ENCODE results near the gene CFAP298.
"Not testable (repeated sequence)": the region's sequence is repeated elsewhere in the genome, so short reads cannot be mapped to it uniquely, and the experiment has no call there.

The CFAP298 gene

GRCh38 chr21:32566741-32567389, 45.3 kb downstream of the CFAP298 start:
- no peak for DNase-seq

- DNase-seq: no peak
Measured at GRCh38 chr21:32565856-32566465, 46.2 kb downstream of the CFAP298 start.

- DNase-seq: no peak
Measured at GRCh38 chr21:32562915-32563314, 49.3 kb downstream of the CFAP298 start.

- no peak for DNase-seq
Measured at GRCh38 chr21:32562426-32562825, 49.8 kb downstream of the CFAP298 start.

- not testable (repeated sequence) for DNase-seq
Measured at GRCh38 chr21:32561476-32561875, 50.7 kb downstream of the CFAP298 start.

- DNase-seq: no peak
Measured at GRCh38 chr21:32560896-32561295, 51.3 kb downstream of the CFAP298 start.

GRCh38 chr21:32559006-32559610, 53.1 kb downstream of the CFAP298 start:
- no peak for DNase-seq

GRCh38 chr21:32558106-32558505, 54.1 kb downstream of the CFAP298 start:
- no peak for DNase-seq

GRCh38 chr21:32554832-32555638, 57.1 kb downstream of the CFAP298 start:
- DNase-seq: no peak

GRCh38 chr21:32549886-32550285, 62.3 kb downstream of the CFAP298 start:
- DNase-seq: no peak

GRCh38 chr21:32549440-32549839, 62.7 kb downstream of the CFAP298 start:
- DNase-seq: no peak

All from inflammatory macrophage (primary cell).